ENCODE measurements around the gene TTBK1.

- TF ChIP-seq NFE2L2 (conservative IDR thresholded peaks at IDR 0.05; ENCODE audit: low read length): no peak
- no peak for TF ChIP-seq CTCF (IDR thresholded peaks at IDR 0.05)
- TF ChIP-seq MAX (IDR thresholded peaks at IDR 0.05): no peak
- TF ChIP-seq PBX3 (IDR thresholded peaks at IDR 0.05): no peak
- TF ChIP-seq RAD21 (conservative IDR thresholded peaks at IDR 0.05 in 1 of 2, IDR thresholded peaks at IDR 0.05 in 1 of 2): no peak
- TF ChIP-seq REST (IDR thresholded peaks at IDR 0.05): no peak
Measured at GRCh38 chr6:43204271-43205105, 38.8 kb upstream of the TTBK1 start.

All from A549 (cell line).